ENCODE measurements around the gene FCN1. TPM values are rescaled to one million over a fixed set of nuclear protein-coding genes. Genes with fewer than 3 reads are reported as not detected.
"Not testable (repeated sequence)": the region's sequence is repeated elsewhere in the genome, so short reads cannot be mapped to it uniquely, and the experiment has no call there.

The FCN1 gene
- total RNA-seq, 4 donors from 2014 or later: 1.3 to 26.0 (median 1.8) TPM

GRCh38 chr9:134863306-134863902 is 54.3 kb downstream of the FCN1 start:
- 93% methylated on average over 13 of the region's 16 CpGs for WGBS
- H3K4me3 ChIP-seq: no peak overlapping the region
- H3K27me3 ChIP-seq: peaks cover 0 to 18% (median 0%) of the 10 kb centered on the region in 4 donors
- intact Hi-C loops (cut with DNase I): no loop called here
- H3K9me3 ChIP-seq: no peaks in the 10 kb centered on the region
- peaks cover 4 to 14% (median 11%) of the 10 kb centered on the region in 4 donors for H3K4me1 ChIP-seq
- DNase-seq (ENCODE audit: extremely low spot score): no peak
- TF ChIP-seq, protein P1, sequence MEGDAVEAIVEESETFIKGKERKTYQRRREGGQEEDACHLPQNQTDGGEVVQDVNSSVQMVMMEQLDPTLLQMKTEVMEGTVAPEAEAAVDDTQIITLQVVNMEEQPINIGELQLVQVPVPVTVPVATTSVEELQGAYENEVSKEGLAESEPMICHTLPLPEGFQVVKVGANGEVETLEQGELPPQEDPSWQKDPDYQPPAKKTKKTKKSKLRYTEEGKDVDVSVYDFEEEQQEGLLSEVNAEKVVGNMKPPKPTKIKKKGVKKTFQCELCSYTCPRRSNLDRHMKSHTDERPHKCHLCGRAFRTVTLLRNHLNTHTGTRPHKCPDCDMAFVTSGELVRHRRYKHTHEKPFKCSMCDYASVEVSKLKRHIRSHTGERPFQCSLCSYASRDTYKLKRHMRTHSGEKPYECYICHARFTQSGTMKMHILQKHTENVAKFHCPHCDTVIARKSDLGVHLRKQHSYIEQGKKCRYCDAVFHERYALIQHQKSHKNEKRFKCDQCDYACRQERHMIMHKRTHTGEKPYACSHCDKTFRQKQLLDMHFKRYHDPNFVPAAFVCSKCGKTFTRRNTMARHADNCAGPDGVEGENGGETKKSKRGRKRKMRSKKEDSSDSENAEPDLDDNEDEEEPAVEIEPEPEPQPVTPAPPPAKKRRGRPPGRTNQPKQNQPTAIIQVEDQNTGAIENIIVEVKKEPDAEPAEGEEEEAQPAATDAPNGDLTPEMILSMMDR (IDR thresholded peaks at IDR 0.05): no peak
- TF ChIP-seq POLR2AphosphoS5 (IDR thresholded peaks at IDR 0.05): no peak
- no peak for TF ChIP-seq POLR2A (IDR thresholded peaks at IDR 0.05; ENCODE audit: low read depth)
- TF ChIP-seq EP300 (IDR thresholded peaks at IDR 0.05): no peak
- H3K27ac ChIP-seq (replicated peaks in 1 of 4): no peak overlapping the region
- H3K36me3 ChIP-seq: no peaks in the 10 kb centered on the region

DNA sequence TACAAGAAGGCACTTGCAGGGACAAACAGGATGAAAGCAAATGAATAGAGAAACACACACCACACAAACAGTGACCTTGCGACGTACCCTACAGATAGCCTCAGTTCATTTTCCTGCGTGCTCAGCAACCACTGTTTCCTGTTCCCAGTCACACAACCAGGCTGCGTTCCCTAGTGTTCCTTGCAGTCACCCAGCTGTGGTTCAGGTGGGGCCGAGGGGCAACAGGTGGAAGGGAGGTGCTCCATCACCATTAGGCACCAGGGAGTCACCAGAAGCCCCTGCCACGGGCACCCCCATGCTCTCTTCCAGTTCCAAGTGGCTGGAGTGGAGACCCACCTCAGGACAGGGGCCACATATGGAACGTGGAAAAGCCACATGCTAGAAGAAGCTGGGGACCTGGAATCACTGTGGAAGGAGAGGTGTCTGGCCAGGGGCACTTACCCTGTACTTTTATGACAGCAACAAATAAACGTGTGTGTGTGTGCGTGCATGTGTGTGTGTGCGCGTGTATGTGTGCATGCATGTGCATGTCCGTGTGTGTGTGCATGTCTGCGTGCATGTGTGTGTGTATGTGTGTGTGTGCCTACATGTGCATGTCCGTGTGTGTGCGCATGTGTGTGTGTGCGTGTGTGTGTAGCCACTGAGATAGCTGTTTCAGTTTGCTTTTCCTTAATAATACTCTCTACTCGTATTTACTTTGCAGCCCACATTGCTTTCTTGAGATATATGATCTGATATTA is 55.9 kb downstream of the FCN1 start:
- WGBS: 87% methylated on average over 17 of the region's 17 CpGs
- no peak overlapping the region for H3K27ac ChIP-seq (replicated peaks in 1 of 4)
- no peaks in the 10 kb centered on the region for H3K36me3 ChIP-seq
- peaks cover 0 to 14% (median 0%) of the 10 kb centered on the region in 4 donors for H3K27me3 ChIP-seq
- TF ChIP-seq EP300 (IDR thresholded peaks at IDR 0.05): no peak
- TF ChIP-seq POLR2AphosphoS5 (IDR thresholded peaks at IDR 0.05): no peak
- TF ChIP-seq POLR2A (IDR thresholded peaks at IDR 0.05; ENCODE audit: low read depth): no peak
- TF ChIP-seq, protein P1 (IDR thresholded peaks at IDR 0.05): no peak
- intact Hi-C loops (cut with DNase I): no loop called here
- H3K9me3 ChIP-seq: no peaks in the 10 kb centered on the region
- H3K4me1 ChIP-seq: peaks cover 8 to 17% (median 11%) of the 10 kb centered on the region in 4 donors
- DNase-seq (ENCODE audit: extremely low spot score): no peak
- H3K4me3 ChIP-seq: no peak overlapping the region

DNA sequence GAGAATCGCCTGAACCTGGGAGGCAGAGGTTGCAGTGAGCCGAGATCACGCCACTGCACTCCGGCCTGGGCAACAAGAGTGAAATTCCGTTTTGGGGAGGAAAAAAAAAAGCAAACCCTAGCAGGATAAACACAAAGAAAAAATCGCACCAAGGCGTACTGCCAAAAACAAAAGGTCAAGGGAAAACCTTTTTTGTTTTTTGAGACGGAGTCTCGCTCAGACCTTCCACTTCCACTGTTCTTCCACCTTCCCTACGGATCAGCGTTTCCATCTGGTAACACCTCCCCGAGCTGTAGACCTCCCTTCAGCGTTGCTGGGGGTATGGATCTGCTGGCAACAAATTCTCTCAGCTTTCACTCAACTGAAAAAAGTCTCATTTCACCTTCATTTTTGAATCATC is 57.2 kb downstream of the FCN1 start:
- 86% methylated on average over 13 of the region's 13 CpGs for WGBS
- no peaks in the 10 kb centered on the region for H3K9me3 ChIP-seq
- intact Hi-C loops (cut with DNase I): no loop called here
- no peak for DNase-seq (ENCODE audit: extremely low spot score)
- no peak overlapping the region for H3K4me3 ChIP-seq
- H3K36me3 ChIP-seq: no peaks in the 10 kb centered on the region
- H3K4me1 ChIP-seq: peaks cover 8 to 17% (median 11%) of the 10 kb centered on the region in 4 donors
- H3K27ac ChIP-seq (replicated peaks in 1 of 4): no peak overlapping the region
- TF ChIP-seq POLR2AphosphoS5 (IDR thresholded peaks at IDR 0.05): no peak
- TF ChIP-seq EP300 (IDR thresholded peaks at IDR 0.05): no peak
- peaks cover 0 to 20% (median 0%) of the 10 kb centered on the region in 4 donors for H3K27me3 ChIP-seq

DNA sequence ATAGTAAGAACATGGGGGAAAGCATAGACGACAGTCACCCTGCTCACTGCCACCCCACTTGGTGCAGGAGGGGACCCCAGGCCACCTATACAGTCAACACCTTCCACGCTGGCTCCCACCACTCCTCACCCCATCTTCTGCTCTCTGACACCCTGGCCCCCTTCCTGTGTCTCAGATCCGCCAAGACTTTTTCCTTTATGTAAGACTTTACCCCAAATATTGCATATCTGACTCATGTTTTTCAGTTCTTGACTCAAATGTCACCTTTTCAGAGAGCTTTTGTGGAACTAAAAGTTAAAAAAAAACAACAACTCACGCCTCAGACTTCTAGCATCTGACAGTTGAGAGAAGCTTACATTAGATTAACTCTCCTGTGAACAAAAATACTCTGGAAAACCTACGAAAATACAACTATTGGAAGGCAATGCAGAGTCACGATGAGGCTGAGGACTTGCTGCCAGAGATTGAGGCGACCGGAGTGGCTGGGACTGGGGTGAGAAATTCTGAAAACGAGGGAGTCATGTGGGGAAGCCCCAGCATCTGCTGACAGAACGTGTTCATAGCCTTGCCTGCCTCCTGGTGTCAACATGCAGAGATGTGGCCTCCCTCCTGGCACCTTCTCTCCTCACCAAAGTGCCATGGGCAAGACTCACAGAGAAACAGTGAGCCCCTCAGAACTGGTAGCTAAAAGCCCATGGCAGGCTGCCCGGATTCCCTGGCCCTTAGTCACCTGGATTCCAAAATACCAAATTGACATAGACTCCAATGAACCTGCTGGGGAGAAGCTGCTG is 59.5 kb downstream of the FCN1 start:
- no peak overlapping the region for H3K27ac ChIP-seq (replicated peaks in 1 of 4)
- intact Hi-C loops (cut with DNase I): no loop called here
- peaks cover 0 to 8% (median 4%) of the 10 kb centered on the region in 4 donors for H3K4me1 ChIP-seq
- H3K27me3 ChIP-seq: peaks cover 0 to 9% (median 0%) of the 10 kb centered on the region in 4 donors
- H3K36me3 ChIP-seq: no peaks in the 10 kb centered on the region
- DNase-seq (ENCODE audit: extremely low spot score): no peak
- WGBS: 53% methylated on average over 11 of the region's 11 CpGs
- TF ChIP-seq, protein P1 (IDR thresholded peaks at IDR 0.05): no peak
- TF ChIP-seq EP300 (IDR thresholded peaks at IDR 0.05) (no peak), POLR2A (IDR thresholded peaks at IDR 0.05; ENCODE audit: low read depth) (no peak), POLR2AphosphoS5 (IDR thresholded peaks at IDR 0.05) (no peak)
- no peak overlapping the region for H3K4me3 ChIP-seq
- H3K9me3 ChIP-seq: no peaks in the 10 kb centered on the region

- H3K9me3 ChIP-seq; H3K27me3 ChIP-seq; DNase-seq (ENCODE audit: extremely low spot score); intact Hi-C loops (cut with DNase I); H3K4me3 ChIP-seq; H3K36me3 ChIP-seq; H3K27ac ChIP-seq (replicated peaks in 1 of 4); H3K4me1 ChIP-seq: not testable (repeated sequence)
- WGBS: 98% methylated on average over 2 of the region's 2 CpGs
These were observed 60.3 kb downstream of the FCN1 start for GRCh38 chr9:134857451-134857850.

All from esophagus muscularis mucosa (tissue), 4 donors.